GM12878 (cell line): ENCODE data around the gene PSMD13. TPM values are rescaled to one million over a fixed set of nuclear protein-coding genes. Genes with fewer than 3 reads are reported as not detected.

Source experiments
- ATAC-seq: fragments of 200-7000 bp; cut with Tn5 transposase; 3 replicates; pipeline ENCODE4 v1.9.1; 2020; ENCODE audit warnings: mild to moderate bottlenecking, moderate library complexity
- BruUV-seq: library from RNA; stranded (reverse); fragments of 400-500 nt; replicated peaks from 2 replicates; lab custom pipeline; 2021; lab: Mats Ljungman, UMichigan
- CTCF ChIA-PET: fragments of 300-600 bp; sonication (Branson Sonifier 250); formaldehyde crosslinking; extraction: SDS; loops from one replicate; lab custom pipeline; 2021; ENCODE audit warnings: inconsistent platforms; lab: Yijun Ruan, JAX
- POLR2A ChIA-PET: fragments of 350-600 bp; formaldehyde crosslinking; extraction: SDS; loops from one replicate; lab custom pipeline; 2021; ENCODE audit warnings: inconsistent platforms; lab: Charles Lee
- RAD21 ChIA-PET: fragments of 300-600 bp; sonication (Branson Sonifier 250); formaldehyde crosslinking; loops from one replicate; lab custom pipeline; 2023; ENCODE audit warnings: antibody characterized with exemption; ENCODE audit not compliant: unreplicated experiment; lab: Charles Lee
- SMC1A ChIA-PET: fragments of 300-600 bp; sonication (Branson Sonifier 250); formaldehyde crosslinking; loops from one replicate; lab custom pipeline; 2023; ENCODE audit not compliant: unreplicated experiment, uncharacterized antibody; lab: Charles Lee
- DNase-seq: peaks from one replicate; pipeline ENCODE4 v3.0.0-alpha.2; 2011; ENCODE audit warnings: low read depth, low spot score
- FAIRE-seq: peaks from 3 replicates; lab custom pipeline; 2011; peaks lifted over from hg19 to GRCh38; lab: Jason Lieb, UNC
- H2AFZ ChIP-seq: 2 replicates; pipeline ENCODE4 v1.6.0; 2011; ENCODE audit warnings: low read depth, low read length, control low read depth; ENCODE audit not compliant: control insufficient read depth
- H3K27ac ChIP-seq: 2 replicates; pipeline ENCODE4 v1.5.1; 2011; ENCODE audit warnings: control low read depth; ENCODE audit not compliant: control insufficient read depth, insufficient read depth
- H3K27me3 ChIP-seq, 2 experiments: replicated peaks in 1 of 2; 2 replicates each; pipeline versions ENCODE4 v1.6.0 to v1.6.1; 2011; ENCODE audit warnings: low read length in 1 of 2; ENCODE audit not compliant: control insufficient read depth in 2 of 2, insufficient read depth in 2 of 2
- H3K36me3 ChIP-seq, 2 experiments: 2 replicates each; pipeline ENCODE4 v1.5.1; 2011; ENCODE audit warnings: low read length in 1 of 2; ENCODE audit not compliant: control insufficient read depth in 2 of 2, insufficient read depth in 2 of 2
- H3K4me1 ChIP-seq: 2 replicates; pipeline ENCODE4 v1.6.1; 2011; ENCODE audit warnings: mild to moderate bottlenecking, low read length, moderate library complexity, mixed read lengths; ENCODE audit not compliant: control insufficient read depth, insufficient read depth
- H3K4me2 ChIP-seq: 2 replicates; pipeline ENCODE4 v1.6.0; 2011; ENCODE audit warnings: control low read depth; ENCODE audit not compliant: control insufficient read depth, insufficient read depth
- H3K4me3 ChIP-seq: fragments of 200-600 bp; sonication (generic); 2 replicates; pipeline ENCODE4 v1.5.1; 2016
- H3K79me2 ChIP-seq: 2 replicates; pipeline ENCODE4 v1.6.0; 2011; ENCODE audit warnings: low read length; ENCODE audit not compliant: control insufficient read depth, insufficient read depth
- H3K9ac ChIP-seq: 2 replicates; pipeline ENCODE4 v1.8.0; 2011; ENCODE audit warnings: low read length, control low read depth, mixed read lengths; ENCODE audit not compliant: control insufficient read depth, insufficient read depth
- H3K9me3 ChIP-seq: replicated peaks from 3 replicates; pipeline ENCODE4 v1.5.1; 2011; ENCODE audit warnings: mild to moderate bottlenecking, low read length; ENCODE audit not compliant: control insufficient read depth, insufficient read depth
- H4K20me1 ChIP-seq: 2 replicates; pipeline ENCODE4 v1.6.0; 2011; ENCODE audit not compliant: control insufficient read depth, insufficient read depth
- CHD1 ChIP-seq: IDR thresholded peaks from 2 replicates; pipeline ENCODE4 v1.6.1; 2012; ENCODE audit warnings: low read depth, low read length, improper control_type of control experiment
- ETV6 ChIP-seq, 2 experiments: fragments of 450-650 bp in 1 of 2; IDR thresholded peaks in 1 of 2; conservative IDR thresholded peaks in 1 of 2; 2 replicates each; pipeline ENCODE4 v1.6.1; 2014; ENCODE audit warnings: antibody characterized with exemption in 1 of 2, borderline replicate concordance in 1 of 2, low read depth in 1 of 2, mild to moderate bottlenecking in 1 of 2, moderate library complexity in 1 of 2
- FOXK2 ChIP-seq: fragments of 450-650 bp; IDR thresholded peaks from 2 replicates; pipeline ENCODE4 v1.6.1; 2017; ENCODE audit warnings: mild to moderate bottlenecking, moderate library complexity
- IRF4 ChIP-seq: IDR thresholded peaks from 2 replicates; pipeline ENCODE4 v1.6.1; 2011; ENCODE audit warnings: low read depth, low read length
- POLR2A ChIP-seq: IDR thresholded peaks from 2 replicates; pipeline ENCODE4 v1.6.1; 2011; ENCODE audit warnings: low read depth, mild to moderate bottlenecking, low read length
- SIN3A ChIP-seq: IDR thresholded peaks from 2 replicates; pipeline ENCODE4 v1.6.1; 2012; ENCODE audit warnings: low read depth, low read length, improper control_type of control experiment
- SREBF2 ChIP-seq: IDR thresholded peaks from 2 replicates; pipeline ENCODE4 v1.6.1; 2012; ENCODE audit warnings: mild to moderate bottlenecking, low read length
- STAT3 ChIP-seq: IDR thresholded peaks from 2 replicates; pipeline ENCODE4 v1.6.1; 2011; ENCODE audit warnings: low read depth, low read length, improper control_type of control experiment
- SUPT20H ChIP-seq: IDR thresholded peaks from 2 replicates; pipeline ENCODE4 v1.6.1; 2011; ENCODE audit warnings: low read depth, mild to moderate bottlenecking, low read length, moderate library complexity, borderline replicate concordance; ENCODE audit not compliant: control insufficient read depth
- ZBTB40 ChIP-seq: fragments of 450-650 bp; IDR thresholded peaks from 2 replicates; pipeline ENCODE4 v1.6.1; 2016; ENCODE audit warnings: mild to moderate bottlenecking, moderate library complexity, borderline replicate concordance
- ZNF217 ChIP-seq: fragments of 450-650 bp; IDR thresholded peaks from 2 replicates; pipeline ENCODE4 v1.6.1; 2017; ENCODE audit warnings: antibody characterized with exemption, mild to moderate bottlenecking
- WGBS: methylation state at CpG from one replicate; pipeline ENCODE4 v1.1.6; 2016; ENCODE audit warnings: low lambda C conversion rate; ENCODE audit not compliant: insufficient replicate concordance, insufficient coverage; ENCODE audit errors: missing lambda C conversion rate; 5-methylcytosine and 5-hydroxymethylcytosine counted together
- in situ Hi-C: fragments of 300-500 bp; cut with MboI; formaldehyde crosslinking; loops from 9 replicates; pipeline ENCODE4 v1.14.3; 2018; ENCODE audit warnings: mixed read lengths
- intact Hi-C: fragments of 100-400 bp; cut with micrococcal nuclease; formaldehyde crosslinking; loops from one replicate; pipeline ENCODE4 v1.14.2; 2022; ENCODE audit not compliant: unreplicated experiment
- polyA plus RNA-seq, 11 experiments: library from polyadenylated mRNA; depleted of rRNA in 4 of 11; unstranded in 6 of 11; stranded (reverse) in 5 of 11; fragments of >200 nt; fragmentation: Nextera tagmentation in 4 of 11; fragmentation: Illumina TruSeq in 1 of 11; extraction: Ambion mirVana in 4 of 11; extraction: Trizol in 1 of 11; gene quantifications; 1 replicate in 1 of 11; 2 replicates in 10 of 11; pipeline versions ENCODE4 v1.2.1 to v1.2.3, GENCODE V29; 2011 to 2016; ENCODE audit warnings: inconsistent platforms in 2 of 11, missing spikeins in 2 of 11, low read depth in 1 of 11
- total RNA-seq, 4 experiments: library from RNA; depleted of rRNA in 3 of 4; stranded (reverse); fragments of >200 nt in 3 of 4; fragmentation: Illumina TruSeq in 1 of 4; extraction: Trizol in 1 of 4; gene quantifications; 2 replicates each; pipeline versions ENCODE4 v1.2.1 to v1.2.3, GENCODE V29; 2013 to 2021
- TF ChIP-seq, protein P1 (sequence below): fragments of 450-650 bp; formaldehyde crosslinking; IDR thresholded peaks from 2 replicates; pipeline ENCODE4 v1.4.0; 2022; ENCODE audit warnings: mild to moderate bottlenecking, moderate library complexity
- TF ChIP-seq, protein P2 (sequence below): fragments of 450-650 bp; conservative IDR thresholded peaks from 2 replicates; pipeline ENCODE4 v1.6.1; 2017; ENCODE audit warnings: mild to moderate bottlenecking, moderate library complexity

The PSMD13 gene
- total and polyA plus RNA-seq, 10 of the 15 experiments (the other 5 are each of a cell fraction or from before 2014, with no cell fraction given): 141 to 303 (median 177) TPM

GRCh38 chr11:224424-224823 lies 12.4 kb upstream of the PSMD13 start:
- H3K36me3 ChIP-seq: peaks cover 0 to 3% of the 10 kb centered on the region in 2 experiments; a peak in 2 of 4 replicates
- H2AFZ ChIP-seq: no peak overlapping the region
- no peak for DNase-seq
- CTCF ChIA-PET: no interaction called here
- RAD21 ChIA-PET: no interaction called here
- H3K79me2 ChIP-seq: no peaks in the 10 kb centered on the region
- ATAC-seq: no peak
- POLR2A ChIA-PET: interaction anchor here (0.7 to 1.3 kb wide), 2 partner anchors 16 to 18 kb away, joined by 3 to 4 read pairs; partner anchors contain the start of gene BET1L
- H4K20me1 ChIP-seq: no peaks in the 10 kb centered on the region
- H3K9me3 ChIP-seq: no peaks in the 10 kb centered on the region
- FAIRE-seq: no peak
- H3K4me1 ChIP-seq: no peaks in the 10 kb centered on the region
- no peaks in the 10 kb centered on the region for H3K27me3 ChIP-seq
- no peak overlapping the region for H3K9ac ChIP-seq
- H3K4me3 ChIP-seq: no peak overlapping the region
- H3K4me2 ChIP-seq: no peak overlapping the region
- H3K27ac ChIP-seq: no peak overlapping the region
- WGBS: 93% methylated on average over 7 of the region's 7 CpGs
- BruUV-seq: no TSS peak
- SMC1A ChIA-PET: no interaction called here
- intact Hi-C loops (no loop called here), in situ Hi-C loops (no loop called here)
- no peak for TF ChIP-seq SIN3A
- TF ChIP-seq ZNF217: no peak
- TF ChIP-seq POLR2A: no peak
- no peak for TF ChIP-seq CHD1
- TF ChIP-seq, protein P1, sequence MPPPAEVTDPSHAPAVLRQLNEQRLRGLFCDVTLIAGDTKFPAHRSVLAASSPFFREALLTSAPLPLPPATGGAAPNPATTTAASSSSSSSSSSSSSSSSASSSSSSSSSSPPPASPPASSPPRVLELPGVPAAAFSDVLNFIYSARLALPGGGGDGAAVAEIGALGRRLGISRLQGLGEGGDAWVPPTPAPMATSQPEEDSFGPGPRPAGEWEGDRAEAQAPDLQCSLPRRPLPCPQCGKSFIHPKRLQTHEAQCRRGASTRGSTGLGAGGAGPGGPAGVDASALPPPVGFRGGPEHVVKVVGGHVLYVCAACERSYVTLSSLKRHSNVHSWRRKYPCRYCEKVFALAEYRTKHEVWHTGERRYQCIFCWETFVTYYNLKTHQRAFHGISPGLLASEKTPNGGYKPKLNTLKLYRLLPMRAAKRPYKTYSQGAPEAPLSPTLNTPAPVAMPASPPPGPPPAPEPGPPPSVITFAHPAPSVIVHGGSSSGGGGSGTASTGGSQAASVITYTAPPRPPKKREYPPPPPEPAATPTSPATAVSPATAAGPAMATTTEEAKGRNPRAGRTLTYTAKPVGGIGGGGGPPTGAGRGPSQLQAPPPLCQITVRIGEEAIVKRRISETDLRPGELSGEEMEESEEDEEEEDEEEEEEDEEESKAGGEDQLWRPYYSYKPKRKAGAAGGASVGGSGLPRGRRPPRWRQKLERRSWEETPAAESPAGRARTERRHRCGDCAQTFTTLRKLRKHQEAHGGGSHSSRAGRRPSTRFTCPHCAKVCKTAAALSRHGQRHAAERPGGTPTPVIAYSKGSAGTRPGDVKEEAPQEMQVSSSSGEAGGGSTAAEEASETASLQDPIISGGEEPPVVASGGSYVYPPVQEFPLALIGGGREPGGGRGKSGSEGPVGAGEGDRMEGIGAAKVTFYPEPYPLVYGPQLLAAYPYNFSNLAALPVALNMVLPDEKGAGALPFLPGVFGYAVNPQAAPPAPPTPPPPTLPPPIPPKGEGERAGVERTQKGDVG (CRISPR knock-in tag): no peak
- TF ChIP-seq STAT3: no peak
- no peak for TF ChIP-seq ETV6 (conservative IDR thresholded peaks at IDR 0.05 in 1 of 2, IDR thresholded peaks at IDR 0.05 in 1 of 2; ENCODE audit: borderline replicate concordance in 1 of 2, low read depth in 1 of 2)
- TF ChIP-seq, protein P2, sequence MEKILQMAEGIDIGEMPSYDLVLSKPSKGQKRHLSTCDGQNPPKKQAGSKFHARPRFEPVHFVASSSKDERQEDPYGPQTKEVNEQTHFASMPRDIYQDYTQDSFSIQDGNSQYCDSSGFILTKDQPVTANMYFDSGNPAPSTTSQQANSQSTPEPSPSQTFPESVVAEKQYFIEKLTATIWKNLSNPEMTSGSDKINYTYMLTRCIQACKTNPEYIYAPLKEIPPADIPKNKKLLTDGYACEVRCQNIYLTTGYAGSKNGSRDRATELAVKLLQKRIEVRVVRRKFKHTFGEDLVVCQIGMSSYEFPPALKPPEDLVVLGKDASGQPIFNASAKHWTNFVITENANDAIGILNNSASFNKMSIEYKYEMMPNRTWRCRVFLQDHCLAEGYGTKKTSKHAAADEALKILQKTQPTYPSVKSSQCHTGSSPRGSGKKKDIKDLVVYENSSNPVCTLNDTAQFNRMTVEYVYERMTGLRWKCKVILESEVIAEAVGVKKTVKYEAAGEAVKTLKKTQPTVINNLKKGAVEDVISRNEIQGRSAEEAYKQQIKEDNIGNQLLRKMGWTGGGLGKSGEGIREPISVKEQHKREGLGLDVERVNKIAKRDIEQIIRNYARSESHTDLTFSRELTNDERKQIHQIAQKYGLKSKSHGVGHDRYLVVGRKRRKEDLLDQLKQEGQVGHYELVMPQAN: no peak
- no peak for TF ChIP-seq SUPT20H
- TF ChIP-seq FOXK2: no peak
- TF ChIP-seq ZBTB40: no peak
- TF ChIP-seq IRF4: no peak
- TF ChIP-seq SREBF2: no peak
